SJSA1 (cell line): ENCODE results near the gene UBE2D2. TPM values are rescaled to one million over a fixed set of nuclear protein-coding genes. Genes with fewer than 3 reads are reported as not detected.
A peak's percentile ranks its signal among the peaks of the same experiment; 100 is the strongest.
"Not testable (repeated sequence)": the region's sequence is repeated elsewhere in the genome, so short reads cannot be mapped to it uniquely, and the experiment has no call there.

Source experiments
- DNase-seq, 2 experiments: peaks; one replicate each; pipeline ENCODE4 v3.0.0-alpha.2; 2015 to 2020; ENCODE audit warnings: low spot score in 2 of 2, low read depth in 1 of 2
- H3K27ac ChIP-seq: fragments of 250-450 bp; sonication (Bioruptor Pico); 2 replicates; pipeline ENCODE4 v1.5.1; 2020; ENCODE audit warnings: mild to moderate bottlenecking, moderate library complexity
- H3K27me3 ChIP-seq: fragments of 250-450 bp; sonication (Bioruptor Pico); replicated peaks from 2 replicates; pipeline ENCODE4 v1.5.1; 2020; ENCODE audit warnings: mild to moderate bottlenecking, moderate library complexity
- H3K36me3 ChIP-seq: fragments of 250-450 bp; sonication (Bioruptor Pico); 2 replicates; pipeline ENCODE4 v1.5.1; 2020; ENCODE audit warnings: mild to moderate bottlenecking
- H3K4me1 ChIP-seq: fragments of 250-450 bp; sonication (Bioruptor Pico); replicated peaks from 2 replicates; pipeline ENCODE4 v1.6.1; 2021; ENCODE audit warnings: mild to moderate bottlenecking
- H3K4me3 ChIP-seq: fragments of 250-450 bp; sonication (Bioruptor Pico); 2 replicates; pipeline ENCODE4 v1.5.1; 2020; ENCODE audit warnings: mild to moderate bottlenecking
- H3K9me3 ChIP-seq: fragments of 250-450 bp; sonication (Bioruptor Pico); replicated peaks from 2 replicates; pipeline ENCODE4 v1.5.1; 2020; ENCODE audit warnings: mild to moderate bottlenecking
- total RNA-seq: library from RNA; depleted of rRNA; stranded (reverse); fragments of >200 nt; shearing (Covaris generic); gene quantifications from 2 replicates; pipeline ENCODE4 v1.2.3, GENCODE V29; 2014; rRNA removed

UBE2D2 gene
- total RNA-seq, result 136 and 159 TPM in 2 replicates

- peak within 1 kb of the TSS; percentile 70 for H3K27ac ChIP-seq
Observed at GRCh38 chr5:139560752-139561654, at the start of gene UBE2D2. Gene UBE2D2 (plus strand): TSS chr5:139561339. CDS start chr5:139561792, 453 bp downstream.

GRCh38 chr5:139512786-139513390, 48.3 kb upstream of the UBE2D2 start:
- Histone ChIP-seq H3K9me3 (no peaks in the 10 kb centered on the region), H3K4me3 (no peak overlapping the region), H3K4me1 (peaks cover 8% of the 10 kb centered on the region), H3K27me3 (no peaks in the 10 kb centered on the region), H3K27ac (no peak overlapping the region), H3K36me3 (no peaks in the 10 kb centered on the region)
- DNase-seq, result no peak

More at GRCh38 chr5:139560752-139561654, at the start of gene UBE2D2:
- peaks cover 41% of the 10 kb centered on the region for H3K36me3 ChIP-seq
- no peaks in the 10 kb centered on the region for H3K27me3 ChIP-seq
- peaks cover 15% of the 10 kb centered on the region for H3K4me1 ChIP-seq
- H3K9me3 ChIP-seq, result no peaks in the 10 kb centered on the region
- H3K4me3 ChIP-seq, result peak within 1 kb of the TSS; percentile 79
- DNase-seq, result peak; percentile 98 to 99

- H3K27me3 ChIP-seq, H3K36me3 ChIP-seq, H3K9me3 ChIP-seq, H3K4me3 ChIP-seq, H3K27ac ChIP-seq: not testable (repeated sequence)
- peak; percentile 72 to 87 for DNase-seq
- peaks cover 13% of the 10 kb centered on the region for H3K4me1 ChIP-seq
Observed at GRCh38 chr5:139513434-139513833, 47.7 kb upstream of the UBE2D2 start.

GRCh38 chr5:139513852-139514485, 47.2 kb upstream of the UBE2D2 start:
- Histone ChIP-seq H3K36me3 (no peaks in the 10 kb centered on the region), H3K27me3 (no peaks in the 10 kb centered on the region), H3K4me3 (no peak overlapping the region), H3K4me1 (peaks cover 17% of the 10 kb centered on the region), H3K9me3 (no peaks in the 10 kb centered on the region), H3K27ac (no peak overlapping the region)
- DNase-seq, result no peak

- DNase-seq, result no peak
- Histone ChIP-seq H3K4me1 (peaks cover 17% of the 10 kb centered on the region), H3K36me3 (no peaks in the 10 kb centered on the region), H3K9me3 (no peaks in the 10 kb centered on the region), H3K27me3 (no peaks in the 10 kb centered on the region), H3K27ac (no peak overlapping the region), H3K4me3 (no peak overlapping the region)
Observed at GRCh38 chr5:139514486-139514856, 46.7 kb upstream of the UBE2D2 start.

GRCh38 chr5:139517683-139518564, 43.2 kb upstream of the UBE2D2 start:
- DNase-seq, result peak; percentile 93 to 96
- Histone ChIP-seq H3K27me3 (no peaks in the 10 kb centered on the region), H3K4me1 (peaks cover 17% of the 10 kb centered on the region)

GRCh38 chr5:139523635-139524445, 37.3 kb upstream of the UBE2D2 start:
- DNase-seq, result no peak
- H3K27ac ChIP-seq, result no peak overlapping the region
- H3K36me3 ChIP-seq, result no peaks in the 10 kb centered on the region
- H3K9me3 ChIP-seq, result no peaks in the 10 kb centered on the region
- H3K4me1 ChIP-seq, result no peaks in the 10 kb centered on the region
- no peak overlapping the region for H3K4me3 ChIP-seq
- no peaks in the 10 kb centered on the region for H3K27me3 ChIP-seq

More at GRCh38 chr5:139517683-139518564, 43.2 kb upstream of the UBE2D2 start:
- Histone ChIP-seq H3K36me3 (no peaks in the 10 kb centered on the region), H3K4me3 (peak overlapping the region; percentile 39), H3K27ac (peak overlapping the region; percentile 52), H3K9me3 (no peaks in the 10 kb centered on the region)

GRCh38 chr5:139524446-139524845, 36.7 kb upstream of the UBE2D2 start:
- Histone ChIP-seq H3K27ac (no peak overlapping the region), H3K9me3 (no peaks in the 10 kb centered on the region), H3K4me1 (no peaks in the 10 kb centered on the region), H3K27me3 (no peaks in the 10 kb centered on the region), H3K36me3 (no peaks in the 10 kb centered on the region), H3K4me3 (no peak overlapping the region)
- DNase-seq, result no peak

- no peak for DNase-seq
- Histone ChIP-seq H3K4me3 (no peak overlapping the region), H3K27ac (no peak overlapping the region), H3K36me3 (no peaks in the 10 kb centered on the region), H3K9me3 (no peaks in the 10 kb centered on the region), H3K4me1 (no peaks in the 10 kb centered on the region), H3K27me3 (no peaks in the 10 kb centered on the region)
Observed at GRCh38 chr5:139524940-139525585, 36.1 kb upstream of the UBE2D2 start.

- not testable (repeated sequence) for H3K36me3 ChIP-seq, H3K27me3 ChIP-seq, H3K4me3 ChIP-seq, H3K27ac ChIP-seq, H3K9me3 ChIP-seq, H3K4me1 ChIP-seq, DNase-seq
Observed at GRCh38 chr5:139525586-139526308, 35.4 kb upstream of the UBE2D2 start.

GRCh38 chr5:139526309-139527089, 34.6 kb upstream of the UBE2D2 start:
- not testable (repeated sequence) for DNase-seq

More at GRCh38 chr5:139526309-139527089, 34.6 kb upstream of the UBE2D2 start:
- H3K4me1 ChIP-seq, H3K9me3 ChIP-seq, H3K27me3 ChIP-seq, H3K36me3 ChIP-seq, H3K27ac ChIP-seq, H3K4me3 ChIP-seq: not testable (repeated sequence)
